Activated CD8-positive, alpha-beta memory T cell treated with anti-CD3 and anti-CD28 coated beads, Interleukin-2, amount 50 U/mL, for 24 hours (primary cell): ENCODE data around the gene TUT4.

Experiments
- DNase-seq: peaks from one replicate; pipeline ENCODE4 v3.0.0-alpha.2; 2020; ENCODE audit errors: extremely low read depth

Gene TUT4

GRCh38 chr1:52532731-52533327 lies 20.1 kb downstream of the TUT4 start:
- no peak for DNase-seq

- no peak for DNase-seq
These were observed 20.6 kb downstream of the TUT4 start for GRCh38 chr1:52532247-52532646.

- DNase-seq, result no peak
These were observed 21.5 kb downstream of the TUT4 start for GRCh38 chr1:52531249-52531872.

- DNase-seq, result no peak
These were observed 22.2 kb downstream of the TUT4 start for GRCh38 chr1:52530563-52531144.

- no peak for DNase-seq
These were observed 29.5 kb downstream of the TUT4 start for GRCh38 chr1:52523376-52523775.

- no peak for DNase-seq
These were observed 32.7 kb downstream of the TUT4 start for GRCh38 chr1:52520148-52520547.

- no peak for DNase-seq
These were observed 33.9 kb downstream of the TUT4 start for GRCh38 chr1:52518962-52519361.

GRCh38 chr1:52511851-52512615 lies 40.9 kb downstream of the TUT4 start:
- DNase-seq, result no peak

GRCh38 chr1:52511439-52511838 lies 41.5 kb downstream of the TUT4 start:
- DNase-seq, result no peak

GRCh38 chr1:52506920-52507546 lies 45.9 kb downstream of the TUT4 start:
- no peak for DNase-seq

- no peak for DNase-seq
These were observed 46.5 kb downstream of the TUT4 start for GRCh38 chr1:52506349-52506748.

- no peak for DNase-seq
These were observed 48.2 kb downstream of the TUT4 start for GRCh38 chr1:52504720-52505119.

GRCh38 chr1:52503706-52504105 lies 49.2 kb downstream of the TUT4 start:
- DNase-seq, result no peak

- DNase-seq, result no peak
These were observed 50.1 kb downstream of the TUT4 start for GRCh38 chr1:52502789-52503188.

GRCh38 chr1:52487632-52488031 lies 65.3 kb downstream of the TUT4 start:
- DNase-seq, result no peak

GRCh38 chr1:52482326-52483004 lies 70.4 kb downstream of the TUT4 start:
- DNase-seq, result no peak

GRCh38 chr1:52479076-52479475 lies 73.8 kb downstream of the TUT4 start:
- no peak for DNase-seq

- no peak for DNase-seq
These were observed 75.0 kb downstream of the TUT4 start for GRCh38 chr1:52477876-52478275.

GRCh38 chr1:52476943-52477342 lies 75.9 kb downstream of the TUT4 start:
- no peak for DNase-seq

GRCh38 chr1:52474807-52475206 lies 78.1 kb downstream of the TUT4 start:
- DNase-seq, result no peak

GRCh38 chr1:52473039-52473438 lies 79.9 kb downstream of the TUT4 start:
- DNase-seq, result no peak

GRCh38 chr1:52472384-52472783 lies 80.5 kb downstream of the TUT4 start:
- DNase-seq, result no peak
